T-helper 1 cell treated with Interleukin-12 subunit alpha and Interleukin-12 subunit beta and Interleukin-4 antibody, amounts not matched to agents 30 μg/mL and 1 μg/mL, for 36 hours (primary cell): ENCODE measurements around the gene GADD45A.
"Not testable (repeated sequence)": the region's sequence is repeated elsewhere in the genome, so short reads cannot be mapped to it uniquely, and the experiment has no call there.

ENCODE experiments used
- H3K27ac Mint-ChIP-seq: one replicate; pipeline ENCODE4 v1.8.0; 2021; ENCODE audit warnings: mild to moderate bottlenecking, mixed read lengths
- H3K27me3 Mint-ChIP-seq: one replicate; pipeline ENCODE4 v1.8.0; 2021; ENCODE audit warnings: low read depth, mixed read lengths
- H3K36me3 Mint-ChIP-seq: one replicate; pipeline ENCODE4 v1.8.0; 2021; ENCODE audit warnings: low read depth, mixed read lengths
- H3K4me1 Mint-ChIP-seq: one replicate; pipeline ENCODE4 v1.8.0; 2021; ENCODE audit warnings: low read depth, mixed read lengths
- H3K4me3 Mint-ChIP-seq: one replicate; pipeline ENCODE4 v1.8.0; 2021; ENCODE audit warnings: mild to moderate bottlenecking, moderate library complexity, mixed read lengths
- H3K9me3 Mint-ChIP-seq: one replicate; pipeline ENCODE4 v1.8.0; 2021; ENCODE audit warnings: mixed read lengths

The GADD45A gene

GRCh38 chr1:67713057-67713846, 28.3 kb downstream of the GADD45A start:
- Mint-ChIP-seq H3K27me3 (peaks cover 7% of the 10 kb centered on the region), H3K4me3 (no peak overlapping the region), H3K9me3 (no peaks in the 10 kb centered on the region), H3K4me1 (peaks cover 6% of the 10 kb centered on the region), H3K27ac (no peak overlapping the region), H3K36me3 (no peaks in the 10 kb centered on the region)

DNA sequence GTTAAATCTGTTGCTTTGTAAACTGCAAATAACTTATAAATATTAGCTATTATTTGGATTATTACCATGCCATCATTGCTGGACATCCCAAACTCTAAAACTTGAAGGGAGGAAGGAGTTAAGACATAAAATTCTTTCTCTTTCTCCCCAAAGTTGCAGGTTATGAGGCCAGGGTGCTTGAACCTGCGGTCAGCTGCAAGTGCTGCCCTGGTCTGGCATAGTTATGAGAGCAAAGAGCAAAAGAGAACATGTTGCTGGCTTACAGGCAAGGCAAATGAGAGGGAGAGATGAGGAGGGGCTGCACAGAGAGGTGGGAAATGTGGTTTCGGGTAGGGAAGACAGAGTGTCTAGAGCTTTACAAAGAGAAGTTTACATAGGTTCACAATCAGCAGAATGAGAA, 30.8 kb downstream of the GADD45A start:
- no peaks in the 10 kb centered on the region for H3K9me3 Mint-ChIP-seq
- H3K4me1 Mint-ChIP-seq = peaks cover 6% of the 10 kb centered on the region
- H3K27me3 Mint-ChIP-seq = peaks cover 7% of the 10 kb centered on the region
- no peaks in the 10 kb centered on the region for H3K36me3 Mint-ChIP-seq
- no peak overlapping the region for H3K4me3 Mint-ChIP-seq
- H3K27ac Mint-ChIP-seq = no peak overlapping the region

GRCh38 chr1:67716800-67717199, 31.8 kb downstream of the GADD45A start:
- Mint-ChIP-seq H3K4me3 (no peak overlapping the region), H3K27me3 (peaks cover 4% of the 10 kb centered on the region), H3K9me3 (no peaks in the 10 kb centered on the region), H3K36me3 (no peaks in the 10 kb centered on the region), H3K4me1 (no peaks in the 10 kb centered on the region), H3K27ac (no peak overlapping the region)

DNA sequence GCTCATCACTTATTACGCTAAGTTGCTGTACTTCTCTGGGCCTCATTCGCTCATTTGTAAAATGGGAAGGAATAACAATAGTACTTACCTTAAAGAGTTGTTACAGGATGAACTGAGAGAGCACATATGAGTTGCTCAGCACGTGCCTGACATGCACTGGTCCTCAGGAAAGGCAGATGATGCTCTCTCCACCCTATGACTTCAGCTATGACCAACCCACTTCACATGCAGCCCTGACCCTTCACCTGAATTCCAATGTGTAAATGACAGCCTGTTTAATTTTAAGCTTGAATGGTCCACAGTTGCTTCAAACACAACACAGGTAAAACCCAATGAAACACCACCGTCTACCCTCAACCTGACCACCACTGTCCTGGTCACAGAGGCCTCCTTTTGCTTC, 32.9 kb downstream of the GADD45A start:
- H3K9me3 Mint-ChIP-seq = no peaks in the 10 kb centered on the region
- no peak overlapping the region for H3K4me3 Mint-ChIP-seq
- H3K27me3 Mint-ChIP-seq = peaks cover 4% of the 10 kb centered on the region
- no peak overlapping the region for H3K27ac Mint-ChIP-seq
- no peaks in the 10 kb centered on the region for H3K4me1 Mint-ChIP-seq
- H3K36me3 Mint-ChIP-seq = no peaks in the 10 kb centered on the region

DNA sequence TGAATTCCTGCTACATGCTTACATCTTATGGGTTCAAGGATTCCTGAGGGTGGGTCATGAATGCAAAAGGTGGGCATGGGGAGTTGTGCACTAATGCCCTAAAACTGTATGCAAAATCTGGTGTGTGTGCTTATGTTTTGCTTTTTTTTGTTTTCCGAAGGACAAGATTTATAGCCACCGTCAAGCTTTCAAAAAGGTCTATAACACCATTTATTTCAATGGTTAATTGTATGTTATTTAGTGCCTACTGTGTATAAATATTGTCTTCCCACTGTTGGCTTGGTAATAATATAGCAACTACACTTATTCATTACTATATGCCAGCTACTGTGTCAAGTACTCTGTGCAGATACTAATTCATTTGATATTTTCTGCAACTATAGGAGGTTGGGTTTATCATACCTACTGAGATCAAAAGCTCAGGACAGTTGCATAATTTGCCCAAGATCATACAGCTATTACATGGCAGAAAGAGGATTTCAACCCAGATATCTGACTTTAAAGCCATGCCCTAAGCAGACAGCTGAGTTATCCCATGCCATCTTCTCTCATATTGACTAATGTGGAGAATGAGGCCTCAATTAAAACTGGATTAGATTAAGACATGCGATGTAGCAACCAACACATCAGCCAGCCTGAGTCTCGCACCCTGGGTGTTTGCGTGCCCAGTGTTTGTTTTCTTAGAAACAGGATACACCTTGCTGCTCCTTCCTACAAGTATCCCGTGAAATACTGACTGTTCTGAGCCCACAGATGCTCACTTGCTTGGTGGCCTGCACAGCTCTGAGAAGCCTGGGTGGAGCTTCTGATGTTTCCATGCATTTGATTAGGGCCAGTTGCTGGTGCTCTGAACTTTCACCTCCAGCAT, 34.6 kb downstream of the GADD45A start:
- Mint-ChIP-seq H3K9me3 (no peaks in the 10 kb centered on the region), H3K36me3 (no peaks in the 10 kb centered on the region), H3K4me3 (no peak overlapping the region), H3K27me3 (peaks cover 4% of the 10 kb centered on the region), H3K27ac (no peak overlapping the region), H3K4me1 (no peaks in the 10 kb centered on the region)

- H3K9me3 Mint-ChIP-seq = no peaks in the 10 kb centered on the region
- peaks cover 4% of the 10 kb centered on the region for H3K27me3 Mint-ChIP-seq
- no peak overlapping the region for H3K27ac Mint-ChIP-seq
- no peaks in the 10 kb centered on the region for H3K36me3 Mint-ChIP-seq
- H3K4me3 Mint-ChIP-seq = no peak overlapping the region
- peaks cover under 1% of the 10 kb centered on the region for H3K4me1 Mint-ChIP-seq
Observed at GRCh38 chr1:67721112-67721511, 36.1 kb downstream of the GADD45A start.

- Mint-ChIP-seq H3K27ac (no peak overlapping the region), H3K27me3 (no peaks in the 10 kb centered on the region), H3K4me1 (peaks cover 3% of the 10 kb centered on the region), H3K4me3 (no peak overlapping the region), H3K9me3 (no peaks in the 10 kb centered on the region), H3K36me3 (no peaks in the 10 kb centered on the region)
Observed at GRCh38 chr1:67721650-67722291, 36.8 kb downstream of the GADD45A start.

DNA sequence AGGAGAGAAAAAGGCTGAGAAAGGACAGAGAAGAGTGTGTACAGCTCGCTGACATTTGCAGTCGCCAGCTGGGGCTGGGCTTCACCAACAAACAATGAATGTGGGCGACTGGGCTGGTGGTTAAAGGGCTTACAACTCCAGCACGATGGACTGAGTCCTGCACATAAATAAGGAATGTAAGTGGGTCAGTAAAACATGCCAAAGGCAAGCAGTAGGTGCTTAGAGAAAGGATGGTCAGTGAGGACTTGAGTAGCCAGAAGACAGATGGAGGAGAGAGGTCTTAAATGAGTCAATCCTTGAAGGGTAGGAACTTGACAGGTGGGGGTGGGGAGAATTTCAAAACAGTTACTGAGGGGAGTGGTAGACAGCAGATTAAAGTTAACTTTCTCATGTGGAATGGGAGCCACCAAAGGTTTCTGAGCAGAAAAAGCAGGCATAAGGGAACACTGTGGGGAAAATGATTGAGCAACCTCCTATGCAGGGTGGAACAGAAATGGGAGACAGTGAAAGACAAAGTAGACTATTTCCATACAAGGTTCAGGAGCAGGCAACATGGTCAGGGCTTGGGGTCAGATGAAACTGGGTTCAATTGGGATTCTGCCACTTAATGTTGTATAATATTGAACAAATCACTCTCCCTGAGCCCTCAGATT, 37.4 kb downstream of the GADD45A start:
- H3K9me3 Mint-ChIP-seq = no peaks in the 10 kb centered on the region
- peaks cover 3% of the 10 kb centered on the region for H3K4me1 Mint-ChIP-seq
- no peaks in the 10 kb centered on the region for H3K27me3 Mint-ChIP-seq
- no peaks in the 10 kb centered on the region for H3K36me3 Mint-ChIP-seq
- H3K27ac Mint-ChIP-seq = no peak overlapping the region
- no peak overlapping the region for H3K4me3 Mint-ChIP-seq

DNA sequence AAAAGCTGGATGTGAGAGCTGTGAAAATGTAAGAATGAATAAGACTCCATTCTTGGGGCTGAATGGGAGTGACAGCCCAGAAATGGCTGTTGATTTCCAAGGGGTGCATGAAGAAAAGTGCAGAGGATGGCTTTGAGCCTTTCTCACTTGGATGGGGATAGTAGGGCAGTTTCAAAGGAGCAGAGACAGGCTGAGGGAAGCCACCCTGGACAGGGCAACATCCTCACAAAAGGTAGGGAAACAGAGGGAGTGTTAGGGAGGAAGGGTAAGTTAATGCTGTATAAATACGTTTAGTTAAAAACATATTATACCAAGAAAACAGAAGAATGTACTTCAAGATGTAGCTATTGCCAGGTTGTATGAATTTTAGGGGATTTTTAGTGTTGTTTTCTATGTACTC, 38.1 kb downstream of the GADD45A start:
- peaks cover 3% of the 10 kb centered on the region for H3K4me1 Mint-ChIP-seq
- H3K36me3 Mint-ChIP-seq = no peaks in the 10 kb centered on the region
- no peaks in the 10 kb centered on the region for H3K27me3 Mint-ChIP-seq
- no peaks in the 10 kb centered on the region for H3K9me3 Mint-ChIP-seq
- H3K4me3 Mint-ChIP-seq = no peak overlapping the region
- H3K27ac Mint-ChIP-seq = no peak overlapping the region

- Mint-ChIP-seq H3K9me3 (no peaks in the 10 kb centered on the region), H3K27ac (no peak overlapping the region), H3K27me3 (peaks cover 4% of the 10 kb centered on the region), H3K4me1 (peaks cover 3% of the 10 kb centered on the region), H3K36me3 (no peaks in the 10 kb centered on the region), H3K4me3 (no peak overlapping the region)
Observed at GRCh38 chr1:67723620-67724019, 38.6 kb downstream of the GADD45A start.

DNA sequence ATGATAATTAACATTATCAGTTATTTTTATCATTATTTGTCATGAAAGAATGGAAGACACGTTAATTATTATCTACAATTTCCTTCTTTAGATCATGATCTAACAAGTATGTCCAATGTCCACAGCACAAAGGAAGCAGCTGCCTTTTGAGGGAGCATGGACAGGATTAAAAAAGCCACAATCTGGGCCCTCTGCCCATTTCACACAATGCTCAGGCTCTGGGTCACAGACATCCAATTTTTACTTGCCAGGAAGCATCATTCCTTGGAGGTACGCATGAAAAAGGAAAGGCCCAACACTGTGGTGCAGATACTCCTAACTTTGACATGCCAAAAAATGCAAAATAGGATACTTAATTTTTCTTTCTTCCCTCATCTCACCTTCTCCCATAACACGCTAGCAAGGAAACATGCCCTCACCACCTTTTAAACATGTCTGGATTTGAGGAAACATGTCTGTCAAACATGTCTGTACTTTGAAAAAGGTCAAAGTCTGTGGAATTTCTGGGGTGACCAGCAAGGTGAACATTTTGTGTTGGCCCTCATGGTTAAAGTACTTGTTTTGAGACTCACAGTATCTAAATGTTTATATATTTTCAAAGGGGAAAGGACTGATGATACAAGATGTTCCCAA, 40.0 kb downstream of the GADD45A start:
- H3K27ac Mint-ChIP-seq = no peak overlapping the region
- H3K4me3 Mint-ChIP-seq = no peak overlapping the region
- peaks cover 4% of the 10 kb centered on the region for H3K27me3 Mint-ChIP-seq
- H3K36me3 Mint-ChIP-seq = no peaks in the 10 kb centered on the region
- peaks cover 7% of the 10 kb centered on the region for H3K4me1 Mint-ChIP-seq
- H3K9me3 Mint-ChIP-seq = no peaks in the 10 kb centered on the region

GRCh38 chr1:67726224-67726623, 41.2 kb downstream of the GADD45A start:
- peaks cover 8% of the 10 kb centered on the region for H3K4me1 Mint-ChIP-seq
- H3K27me3 Mint-ChIP-seq = peaks cover 4% of the 10 kb centered on the region
- H3K36me3 Mint-ChIP-seq = no peaks in the 10 kb centered on the region
- H3K27ac Mint-ChIP-seq = no peak overlapping the region
- no peak overlapping the region for H3K4me3 Mint-ChIP-seq
- H3K9me3 Mint-ChIP-seq = no peaks in the 10 kb centered on the region

DNA sequence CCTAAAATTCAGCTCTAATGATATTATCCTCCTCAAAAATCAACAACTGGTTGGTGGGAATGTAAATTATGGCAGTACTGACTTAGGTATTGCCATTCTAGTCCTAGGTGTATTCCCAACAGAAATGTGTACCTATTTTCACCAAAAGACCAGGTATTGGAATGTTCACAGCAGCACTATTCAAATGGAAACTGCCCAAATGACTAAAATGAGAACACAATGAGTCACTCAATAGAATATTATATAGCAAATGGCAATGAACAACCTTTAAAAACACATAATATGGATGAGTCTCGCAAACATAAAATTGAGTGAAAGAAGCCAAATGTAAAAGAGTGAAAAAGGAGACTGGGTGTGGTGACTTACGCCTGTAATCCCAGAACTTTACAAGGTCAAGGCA, 44.9 kb downstream of the GADD45A start:
- peaks cover 14% of the 10 kb centered on the region for H3K4me1 Mint-ChIP-seq
- H3K27ac Mint-ChIP-seq = no peak overlapping the region
- H3K27me3 Mint-ChIP-seq = peaks cover 4% of the 10 kb centered on the region

DNA sequence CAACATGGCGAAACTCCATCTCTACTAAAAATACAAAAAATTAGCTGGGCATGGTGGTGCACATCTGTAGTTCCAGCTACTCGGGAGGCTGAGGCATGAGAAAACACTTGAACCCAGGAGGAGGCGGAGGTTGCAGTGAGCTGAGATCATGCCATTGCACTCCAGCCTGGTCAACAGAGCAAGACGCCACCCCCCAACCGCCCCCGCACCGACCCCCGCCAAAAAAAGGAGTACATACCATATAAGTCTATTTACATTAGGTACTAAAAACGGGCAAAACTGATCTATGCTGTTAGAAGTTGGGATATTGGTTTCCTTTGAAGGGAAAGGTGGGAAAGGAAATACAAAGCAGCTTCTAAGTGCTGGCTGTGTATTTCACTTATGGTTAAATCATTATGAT, 45.3 kb downstream of the GADD45A start:
- H3K27ac Mint-ChIP-seq, H3K36me3 Mint-ChIP-seq, H3K4me3 Mint-ChIP-seq, H3K9me3 Mint-ChIP-seq, H3K27me3 Mint-ChIP-seq: not testable (repeated sequence)
- H3K4me1 Mint-ChIP-seq = peaks cover 14% of the 10 kb centered on the region

More for the DNA sequence above, 44.9 kb downstream of the GADD45A start:
- H3K4me3 Mint-ChIP-seq = no peak overlapping the region
- H3K9me3 Mint-ChIP-seq = no peaks in the 10 kb centered on the region
- H3K36me3 Mint-ChIP-seq = no peaks in the 10 kb centered on the region
